ENCODE measurements around the gene ISX.

ISX gene

GRCh38 chr22:35116269-35116668, 50.3 kb downstream of the ISX start:
- no peak for FAIRE-seq
- no peak for TF ChIP-seq CTCF (IDR thresholded peaks at IDR 0.05; ENCODE audit: insufficient read depth, missing control alignments)
- no peak for DNase-seq (ENCODE audit: insufficient read length, low spot score)

GRCh38 chr22:35116817-35117216, 50.9 kb downstream of the ISX start:
- DNase-seq (ENCODE audit: insufficient read length, low spot score), result no peak
- no peak for TF ChIP-seq CTCF (IDR thresholded peaks at IDR 0.05; ENCODE audit: insufficient read depth, missing control alignments)
- FAIRE-seq, result no peak

DNA sequence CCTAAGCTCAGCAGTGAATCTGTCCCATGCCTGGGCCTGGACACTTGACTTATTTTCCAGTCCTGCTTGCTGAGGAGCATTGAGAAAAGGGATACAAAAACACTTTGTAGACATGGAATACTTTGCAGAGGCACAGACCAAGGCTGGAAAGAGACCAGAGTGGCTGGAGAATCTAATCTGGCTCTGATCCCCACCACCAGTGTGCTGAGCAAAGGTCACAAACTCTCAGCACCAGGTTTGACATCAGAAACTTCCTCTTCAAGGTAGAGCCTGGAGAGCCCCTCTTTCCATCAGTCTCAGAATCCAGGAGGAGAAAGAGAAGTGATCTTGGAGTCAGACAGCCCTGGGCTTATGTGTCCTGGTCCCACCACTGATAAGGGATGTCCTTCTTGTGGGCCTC, 53.5 kb downstream of the ISX start:
- no peak for FAIRE-seq
- DNase-seq (ENCODE audit: insufficient read length, low spot score), result no peak
- TF ChIP-seq CTCF (IDR thresholded peaks at IDR 0.05; ENCODE audit: insufficient read depth, missing control alignments), result no peak

DNA sequence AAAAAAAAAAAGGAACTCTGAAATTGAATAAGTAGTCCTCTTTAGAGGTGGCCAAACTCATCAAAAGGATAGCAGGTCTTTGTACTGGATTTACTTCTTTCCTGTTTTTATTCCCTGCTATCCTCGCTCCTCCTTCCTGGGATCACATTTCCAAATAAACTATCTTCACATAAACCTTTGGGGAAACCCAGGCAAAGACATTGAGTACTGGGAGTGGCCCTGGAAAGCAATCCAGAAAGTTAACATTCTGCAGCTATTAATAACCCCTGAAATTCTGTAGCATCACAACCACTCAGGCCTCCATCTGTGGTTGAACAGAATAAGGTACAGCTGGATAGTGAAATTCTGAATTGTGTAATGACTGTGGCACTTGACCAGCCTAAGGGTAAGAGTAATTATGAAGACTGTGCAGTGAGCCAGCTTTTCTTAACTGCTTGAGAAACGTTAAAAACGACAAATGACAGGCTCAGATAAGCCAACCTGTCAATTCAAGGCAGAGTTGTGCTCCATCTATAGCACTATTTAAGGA, 58.8 kb downstream of the ISX start:
- DNase-seq (ENCODE audit: insufficient read length, low spot score) (no peak), FAIRE-seq (no peak)
- no peak for TF ChIP-seq CTCF (IDR thresholded peaks at IDR 0.05; ENCODE audit: insufficient read depth, missing control alignments)

DNA sequence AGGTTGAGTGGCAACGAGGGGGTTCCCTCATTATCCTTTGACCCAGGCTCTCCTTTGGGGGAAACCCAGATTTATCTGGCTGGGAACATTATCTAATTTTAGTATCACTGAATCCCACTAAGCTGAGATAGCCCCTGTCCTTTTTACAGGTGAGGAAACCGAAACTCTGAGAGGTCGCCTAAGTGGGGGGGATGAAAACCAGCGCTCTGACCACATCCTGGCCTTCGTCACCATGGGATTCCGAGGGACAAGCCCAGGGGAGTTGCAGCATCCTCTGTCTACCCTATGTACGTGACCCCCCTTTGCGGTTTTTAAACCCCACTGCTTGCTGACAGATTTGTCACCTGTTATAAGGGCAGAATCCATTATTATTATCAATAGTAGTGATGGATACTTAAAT, 61.0 kb downstream of the ISX start:
- no peak for TF ChIP-seq CTCF (IDR thresholded peaks at IDR 0.05; ENCODE audit: insufficient read depth, missing control alignments)
- DNase-seq (ENCODE audit: insufficient read length, low spot score), result no peak
- FAIRE-seq, result no peak

DNA sequence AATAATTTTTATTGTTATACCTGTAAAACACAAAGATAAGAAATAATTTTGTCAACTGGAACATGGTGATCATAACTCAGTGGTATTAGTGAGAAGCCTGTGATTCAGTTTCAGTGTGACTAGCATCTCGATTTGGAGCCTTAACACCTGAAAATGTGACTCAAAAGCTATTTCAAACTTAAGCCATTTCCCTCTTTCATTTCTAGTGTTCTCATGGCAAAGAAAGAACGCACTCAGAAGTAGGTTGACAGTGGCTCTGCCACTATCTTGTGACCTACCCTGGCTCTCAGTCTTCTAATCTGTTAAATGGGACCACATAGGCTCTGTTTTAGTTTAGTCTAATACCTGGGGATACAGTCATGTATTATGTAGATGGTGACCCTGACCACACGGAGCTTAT, 62.7 kb downstream of the ISX start:
- DNase-seq (ENCODE audit: insufficient read length, low spot score) (no peak), FAIRE-seq (no peak)
- TF ChIP-seq CTCF (IDR thresholded peaks at IDR 0.05; ENCODE audit: insufficient read depth, missing control alignments), result no peak

- no peak for TF ChIP-seq CTCF (IDR thresholded peaks at IDR 0.05; ENCODE audit: insufficient read depth, missing control alignments)
- DNase-seq (ENCODE audit: insufficient read length, low spot score) (no peak), FAIRE-seq (no peak)
These were observed 65.6 kb downstream of the ISX start for GRCh38 chr22:35131525-35132000.

Data from D721Med (cell line).